HG03175 (cell line): ENCODE measurements around the gene AGK.

ENCODE experiments used
- ATAC-seq: cut with Tn5 transposase; IDR thresholded peaks from one replicate; pipeline ENCODE4 v1.9.1; 2021; ENCODE audit warnings: mild to moderate bottlenecking, moderate library complexity; ENCODE audit not compliant: unreplicated experiment

Gene AGK

GRCh38 chr7:141584935-141585334 lies 33.7 kb downstream of the AGK start:
- ATAC-seq = no peak

DNA sequence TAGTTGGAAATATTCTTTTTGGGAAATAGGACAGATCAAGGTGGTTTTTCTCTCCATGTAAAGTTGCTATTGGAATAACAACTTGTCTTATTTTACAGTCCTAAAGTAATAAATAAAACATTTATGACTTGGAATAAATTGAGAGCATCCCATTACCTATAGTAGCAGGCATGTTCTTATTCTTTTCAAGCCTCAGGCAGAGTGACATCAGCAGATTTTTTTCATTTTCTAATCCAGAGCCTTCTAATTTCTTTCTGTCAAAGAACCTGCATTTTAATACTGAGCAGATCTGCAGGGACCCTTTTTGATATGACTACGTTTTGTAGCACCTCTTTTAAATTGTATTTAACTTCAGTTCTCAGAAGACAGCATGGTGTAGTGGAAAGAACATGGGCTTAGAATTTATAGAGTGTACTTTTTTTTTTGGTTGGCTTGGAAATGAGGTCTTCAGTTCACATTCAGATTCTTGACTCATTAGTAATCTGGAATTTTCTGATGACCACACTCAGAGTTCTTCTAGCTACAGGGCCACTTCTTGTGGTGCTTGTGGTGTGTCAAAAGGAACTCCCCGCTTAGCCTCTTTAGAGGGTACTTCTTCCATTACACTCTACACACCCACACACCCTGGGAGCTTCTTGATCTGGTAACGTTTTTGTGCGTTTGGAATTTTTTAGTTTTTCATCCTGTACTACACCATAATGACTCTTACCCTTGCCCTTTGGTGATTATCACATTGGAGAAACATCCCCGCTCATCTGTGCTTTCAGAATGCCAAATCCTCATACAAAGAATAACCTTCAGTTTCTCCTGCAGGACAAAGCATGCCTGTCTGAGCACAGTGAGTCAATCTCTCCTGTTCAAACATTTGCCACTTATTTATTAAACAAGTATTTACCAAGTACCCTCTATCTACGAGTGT lies 34.6 kb downstream of the AGK start:
- no peak for ATAC-seq

DNA sequence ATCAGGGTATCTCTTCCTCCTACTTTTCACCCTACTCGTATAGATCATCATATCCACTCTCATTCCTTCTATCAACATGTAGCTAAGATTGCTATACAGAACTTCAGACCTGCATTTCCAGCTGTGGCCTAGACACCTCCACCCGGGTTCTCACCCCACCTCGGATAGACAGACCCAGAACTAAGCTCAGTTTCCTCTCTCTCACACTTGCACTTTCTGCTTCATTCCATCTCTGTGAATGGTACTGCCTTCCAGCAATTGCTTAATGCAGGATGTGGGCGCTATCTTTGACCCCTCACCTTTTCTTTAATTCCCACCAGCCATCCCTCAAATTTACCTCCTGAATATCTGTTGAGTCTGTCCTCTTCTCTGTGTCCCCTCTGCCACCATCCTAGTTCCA lies 35.7 kb downstream of the AGK start:
- no peak for ATAC-seq

GRCh38 chr7:141587304-141587703 lies 36.1 kb downstream of the AGK start:
- ATAC-seq = no peak

GRCh38 chr7:141588912-141589311 lies 37.7 kb downstream of the AGK start:
- ATAC-seq = no peak

DNA sequence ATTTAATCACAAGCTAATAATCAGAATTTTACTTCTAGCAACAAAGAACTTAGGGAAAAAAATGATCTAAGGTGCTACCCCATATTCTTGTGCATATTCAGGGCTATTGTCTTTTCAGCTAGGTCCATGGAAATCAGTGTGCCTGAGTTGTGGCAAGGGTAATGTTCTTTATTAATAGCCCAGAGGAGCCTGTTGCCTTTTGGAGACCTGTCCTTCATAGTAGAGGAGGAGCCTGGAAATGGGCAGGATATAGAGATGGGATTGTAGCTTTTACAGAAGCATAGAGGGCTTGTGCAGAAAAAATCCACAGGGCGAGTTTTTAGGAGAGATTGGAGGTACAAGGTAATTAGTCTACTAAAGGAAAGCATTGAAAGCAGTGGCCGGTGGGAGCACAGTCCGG lies 38.9 kb downstream of the AGK start:
- ATAC-seq = no peak

- ATAC-seq = peak; percentile 58
These were observed 39.5 kb downstream of the AGK start for GRCh38 chr7:141590666-141591065.

- ATAC-seq = no peak
These were observed 41.9 kb downstream of the AGK start for GRCh38 chr7:141593134-141593533.

DNA sequence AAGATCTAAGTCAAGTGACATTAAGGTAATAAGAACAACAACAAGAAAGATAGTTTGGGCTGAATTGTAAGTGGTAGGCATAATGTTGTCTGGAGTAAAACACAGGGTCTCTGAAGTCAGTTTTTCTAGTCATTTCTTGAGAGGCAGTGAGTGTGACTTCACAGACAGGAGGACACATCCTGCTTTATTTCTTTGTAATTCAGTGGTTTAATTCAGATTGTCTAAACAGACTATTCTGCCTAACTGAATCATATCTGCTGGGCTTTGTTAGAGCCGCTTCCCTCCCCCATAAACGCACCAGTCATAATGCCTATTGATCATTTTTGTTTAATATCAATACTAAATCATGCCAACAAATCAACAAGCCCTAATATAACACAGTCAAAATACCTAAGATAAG lies 46.8 kb downstream of the AGK start:
- no peak for ATAC-seq

- ATAC-seq = no peak
These were observed 47.2 kb downstream of the AGK start for GRCh38 chr7:141598408-141598807.

DNA sequence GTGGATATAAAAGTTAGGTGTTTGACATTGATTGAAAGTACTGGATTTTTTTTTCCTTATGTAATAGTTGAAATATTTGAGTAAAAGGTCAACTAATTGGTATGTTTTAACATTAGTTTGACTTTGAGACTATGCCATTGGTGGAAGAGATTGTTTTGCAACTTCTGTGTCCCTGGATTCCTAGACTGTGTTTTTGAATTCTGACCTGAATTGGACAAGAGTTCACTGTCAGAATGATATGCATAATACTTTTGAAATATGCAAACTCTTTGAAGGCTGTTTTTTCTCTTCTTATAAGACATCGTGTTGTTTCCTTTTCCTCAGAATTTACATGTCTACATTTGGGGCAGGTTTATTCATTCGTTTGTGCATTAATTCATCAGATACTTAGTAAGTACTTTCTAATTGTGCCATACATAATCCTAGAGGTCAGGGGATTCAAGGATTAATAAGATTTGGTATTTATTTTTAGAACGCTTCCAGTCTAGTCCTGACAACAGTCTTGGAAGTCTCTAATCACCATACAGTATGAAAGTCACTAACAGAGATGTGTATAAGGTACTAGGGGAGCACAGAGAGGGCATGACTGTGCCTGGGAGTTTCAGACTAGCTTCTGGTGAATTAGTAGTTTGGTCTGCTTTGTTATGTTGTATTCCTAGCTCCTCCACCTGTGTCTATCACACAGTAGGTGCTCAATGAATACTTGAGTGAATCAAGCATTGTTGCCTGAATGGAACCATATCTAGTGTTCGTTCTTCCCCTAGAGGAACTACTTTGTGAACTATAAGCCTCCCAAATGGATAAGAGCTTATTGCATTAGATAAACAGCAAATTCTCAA lies 49.2 kb downstream of the AGK start:
- ATAC-seq = no peak

- ATAC-seq = no peak
These were observed 58.4 kb downstream of the AGK start for GRCh38 chr7:141609576-141609975.

- no peak for ATAC-seq
These were observed 59.5 kb downstream of the AGK start for GRCh38 chr7:141610671-141611070.

GRCh38 chr7:141612861-141613260 lies 61.7 kb downstream of the AGK start:
- no peak for ATAC-seq

DNA sequence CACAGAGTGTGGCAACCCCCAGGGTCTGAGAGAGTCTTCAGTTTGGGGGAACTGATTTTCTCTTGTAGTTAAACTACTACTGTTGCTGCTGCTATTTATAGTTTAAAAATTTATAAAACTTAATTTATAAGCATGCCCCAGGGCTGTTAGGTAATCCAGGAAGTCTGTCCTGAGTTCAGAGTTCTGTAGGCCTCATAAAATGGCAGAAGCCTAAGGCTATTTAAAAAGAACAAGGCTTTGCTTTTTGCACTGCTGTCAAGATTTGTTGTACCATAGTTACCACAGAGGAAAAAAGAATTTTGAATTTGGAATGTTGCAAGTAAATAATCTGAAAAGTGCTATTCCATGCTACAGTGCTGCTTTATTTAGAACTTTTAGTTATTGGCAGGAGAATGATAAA lies 66.1 kb downstream of the AGK start:
- ATAC-seq = no peak

DNA sequence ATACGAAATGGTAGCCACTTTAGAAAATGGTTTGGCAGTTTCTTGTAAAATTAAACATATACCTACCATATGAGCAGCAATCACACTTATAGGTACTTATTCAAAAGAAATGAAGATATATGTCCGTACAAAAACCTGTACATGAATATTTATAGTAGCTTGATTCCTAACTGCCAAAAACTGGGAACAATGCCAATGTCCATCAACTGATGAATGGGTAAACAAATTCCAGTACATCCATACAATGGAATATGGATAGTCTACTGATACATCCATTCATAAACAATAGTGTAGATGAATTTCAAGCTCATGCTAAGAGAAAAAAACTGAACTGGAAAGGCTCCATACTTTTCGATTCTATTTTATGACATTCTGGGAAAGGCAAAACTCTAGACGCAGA lies 68.5 kb downstream of the AGK start:
- ATAC-seq = no peak

DNA sequence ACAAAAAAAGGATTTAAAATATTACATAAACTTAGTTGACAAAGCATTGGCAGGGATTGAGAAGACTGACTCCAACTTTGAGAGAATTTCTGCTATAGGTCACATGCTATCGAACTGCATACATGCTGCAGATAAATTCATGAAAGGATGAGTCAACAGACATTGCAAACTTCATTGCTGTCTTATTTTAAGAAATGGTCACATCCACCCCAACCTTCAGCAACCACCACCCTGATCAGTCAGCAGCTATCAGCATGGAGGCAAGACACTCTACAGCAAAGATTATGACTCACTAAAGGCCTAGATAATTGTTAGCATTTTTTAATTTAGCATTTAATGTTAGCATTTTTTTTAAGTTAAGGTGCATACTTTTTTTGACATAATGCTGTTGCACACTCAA lies 73.6 kb downstream of the AGK start:
- no peak for ATAC-seq

GRCh38 chr7:141630621-141631020 lies 79.4 kb downstream of the AGK start:
- ATAC-seq = no peak

DNA sequence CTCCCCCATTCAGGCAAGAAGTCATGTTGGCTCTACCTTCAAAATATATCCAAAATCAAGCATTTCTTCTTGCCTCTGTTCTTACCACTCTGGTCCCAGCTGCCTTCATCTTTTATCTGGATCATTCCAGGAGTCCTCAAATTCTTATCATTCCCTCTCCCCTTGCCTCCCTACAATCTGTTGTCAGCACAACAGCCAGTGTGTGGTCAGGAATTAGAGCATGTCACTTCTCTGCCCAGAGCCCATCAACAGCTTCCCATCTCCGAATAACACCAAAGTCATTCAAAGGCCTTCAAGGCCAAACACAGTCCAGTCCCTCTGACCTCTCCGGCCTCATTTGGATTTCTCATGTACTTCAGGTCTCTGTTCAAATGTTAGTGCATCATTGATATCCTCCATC lies 80.3 kb downstream of the AGK start:
- ATAC-seq = no peak

DNA sequence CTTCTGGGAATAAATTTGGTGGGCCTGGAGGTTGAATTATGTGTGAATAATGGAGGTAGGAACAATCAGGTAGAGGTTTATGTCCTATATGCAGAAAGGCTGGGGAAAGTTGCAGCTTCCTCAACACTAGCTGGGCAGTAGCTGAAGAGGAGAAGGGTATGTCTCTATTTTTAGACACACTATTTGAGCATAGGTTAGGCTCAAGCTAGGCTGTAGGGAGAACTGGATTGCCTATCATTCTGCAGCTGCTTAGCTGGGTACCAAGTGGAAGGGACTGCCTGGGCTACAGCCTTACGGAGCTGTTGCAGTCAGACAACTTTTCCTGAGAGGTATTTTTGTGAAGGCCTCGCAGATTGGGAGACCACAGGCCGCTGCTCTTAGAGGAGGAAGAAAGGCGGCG lies 82.9 kb downstream of the AGK start:
- ATAC-seq = no peak

- no peak for ATAC-seq
These were observed 84.8 kb downstream of the AGK start for GRCh38 chr7:141636053-141636452.

DNA sequence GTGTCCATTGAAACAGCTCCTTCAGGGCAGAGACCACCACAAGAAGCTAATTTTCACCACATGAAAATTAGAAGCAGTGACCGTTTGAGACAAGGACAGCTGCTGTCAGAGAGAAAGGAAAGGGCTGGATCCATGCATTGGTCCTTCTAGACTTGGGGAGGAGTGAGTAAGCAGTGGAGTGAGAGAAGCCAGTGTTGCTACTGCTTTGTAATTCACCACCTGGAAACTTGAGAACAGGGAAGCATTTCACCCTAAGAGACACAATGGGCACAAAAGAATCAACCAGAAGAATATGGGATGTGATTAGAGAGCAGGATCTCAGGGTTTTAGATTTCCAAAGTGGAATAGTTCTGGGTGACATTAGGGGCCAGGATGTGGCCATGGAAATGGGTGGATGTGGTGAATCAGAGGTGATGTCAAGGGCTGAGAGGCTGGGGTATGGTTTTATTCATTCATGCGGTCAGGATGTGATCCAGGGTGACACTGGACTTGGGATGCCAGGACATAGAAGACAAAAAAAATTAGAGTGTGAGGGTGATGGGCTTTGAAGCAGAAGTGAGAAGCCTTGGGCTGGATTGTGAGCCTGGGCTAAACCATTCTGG lies 89.1 kb downstream of the AGK start:
- no peak for ATAC-seq
